ENCODE results near the gene MB21D2. TPM values are rescaled to one million over a fixed set of nuclear protein-coding genes. Genes with fewer than 3 reads are reported as not detected.

Gene MB21D2
- total RNA-seq, 6 donors from 2014 or later = 4.6 to 8.0 (median 5.3) TPM

DNA sequence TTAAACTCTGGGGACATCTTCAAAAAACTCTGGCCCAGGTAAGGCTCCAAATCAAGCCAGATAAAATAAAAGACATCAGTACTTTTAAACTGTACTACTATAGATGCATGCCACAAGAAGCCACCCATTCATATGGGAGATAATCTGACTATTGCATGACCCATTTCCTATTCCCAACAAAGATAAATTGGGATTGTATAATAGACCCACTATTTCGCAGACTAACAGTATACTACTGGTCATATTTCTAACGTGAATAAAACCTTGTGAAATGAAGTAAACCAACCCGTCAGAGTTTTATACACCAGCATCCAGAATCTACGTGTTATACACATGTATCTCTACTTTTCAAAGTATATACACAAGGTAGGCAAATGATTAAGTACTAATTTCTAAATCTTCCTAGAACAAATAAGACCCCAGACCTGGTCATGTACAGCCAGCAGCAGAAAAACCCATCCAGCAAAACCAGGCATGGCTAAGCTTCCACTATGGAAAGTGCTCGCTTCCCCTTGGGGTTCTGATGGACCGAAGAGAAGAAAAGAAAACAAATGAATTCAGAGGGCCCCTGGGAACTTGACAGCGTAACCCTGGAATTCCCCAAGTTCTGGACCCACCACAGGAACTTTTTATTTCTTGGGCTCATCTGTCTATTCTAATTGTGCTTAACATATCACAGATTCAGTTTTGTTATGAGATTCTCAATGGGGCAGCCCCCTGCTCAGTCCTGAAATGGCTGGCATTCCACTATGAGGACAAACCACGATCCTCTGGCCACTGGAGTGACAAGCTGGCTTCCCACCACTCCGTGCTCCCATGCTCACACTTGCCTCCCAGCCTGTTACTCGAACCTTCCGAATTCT, 69.1 kb downstream of the MB21D2 start:
- H3K4me3 ChIP-seq = no peak overlapping the region
- no peaks in the 10 kb centered on the region for H3K27me3 ChIP-seq
- H3K4me1 ChIP-seq = peaks cover 5 to 24% (median 14%) of the 10 kb centered on the region in 4 donors
- TF ChIP-seq EP300 (IDR thresholded peaks at IDR 0.05) (no peak), POLR2A (IDR thresholded peaks at IDR 0.05) (no peak), POLR2AphosphoS5 (IDR thresholded peaks at IDR 0.05) (no peak)
- TF ChIP-seq, protein P1, sequence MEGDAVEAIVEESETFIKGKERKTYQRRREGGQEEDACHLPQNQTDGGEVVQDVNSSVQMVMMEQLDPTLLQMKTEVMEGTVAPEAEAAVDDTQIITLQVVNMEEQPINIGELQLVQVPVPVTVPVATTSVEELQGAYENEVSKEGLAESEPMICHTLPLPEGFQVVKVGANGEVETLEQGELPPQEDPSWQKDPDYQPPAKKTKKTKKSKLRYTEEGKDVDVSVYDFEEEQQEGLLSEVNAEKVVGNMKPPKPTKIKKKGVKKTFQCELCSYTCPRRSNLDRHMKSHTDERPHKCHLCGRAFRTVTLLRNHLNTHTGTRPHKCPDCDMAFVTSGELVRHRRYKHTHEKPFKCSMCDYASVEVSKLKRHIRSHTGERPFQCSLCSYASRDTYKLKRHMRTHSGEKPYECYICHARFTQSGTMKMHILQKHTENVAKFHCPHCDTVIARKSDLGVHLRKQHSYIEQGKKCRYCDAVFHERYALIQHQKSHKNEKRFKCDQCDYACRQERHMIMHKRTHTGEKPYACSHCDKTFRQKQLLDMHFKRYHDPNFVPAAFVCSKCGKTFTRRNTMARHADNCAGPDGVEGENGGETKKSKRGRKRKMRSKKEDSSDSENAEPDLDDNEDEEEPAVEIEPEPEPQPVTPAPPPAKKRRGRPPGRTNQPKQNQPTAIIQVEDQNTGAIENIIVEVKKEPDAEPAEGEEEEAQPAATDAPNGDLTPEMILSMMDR (IDR thresholded peaks at IDR 0.05) = no peak
- WGBS, 2 donors = 81 to 91% methylated on average over 11 of the region's 11 CpGs
- no peak for ATAC-seq (ENCODE audit: low FRiP score in 2 of 2)
- H3K27ac ChIP-seq = no peak overlapping the region
- DNase-seq = no peak
- no peaks in the 10 kb centered on the region for H3K9me3 ChIP-seq
- H3K36me3 ChIP-seq = no peaks in the 10 kb centered on the region

- no peak for DNase-seq
- ATAC-seq (ENCODE audit: low FRiP score in 2 of 2) = no peak
- Histone ChIP-seq H3K27ac (no peak overlapping the region), H3K4me3 (no peak overlapping the region), H3K36me3 (no peaks in the 10 kb centered on the region), H3K4me1 (peaks cover 5 to 24% (median 14%) of the 10 kb centered on the region in 4 donors), H3K27me3 (no peaks in the 10 kb centered on the region), H3K9me3 (no peaks in the 10 kb centered on the region)
- WGBS, 2 donors = 45 to 50% methylated on average over 3 of the region's 3 CpGs
- TF ChIP-seq POLR2AphosphoS5 (IDR thresholded peaks at IDR 0.05) (no peak), EP300 (IDR thresholded peaks at IDR 0.05) (no peak), POLR2A (IDR thresholded peaks at IDR 0.05) (no peak)
- TF ChIP-seq, protein P1 (IDR thresholded peaks at IDR 0.05) = no peak
Measured at GRCh38 chr3:192847941-192848340, 69.7 kb downstream of the MB21D2 start.

DNA sequence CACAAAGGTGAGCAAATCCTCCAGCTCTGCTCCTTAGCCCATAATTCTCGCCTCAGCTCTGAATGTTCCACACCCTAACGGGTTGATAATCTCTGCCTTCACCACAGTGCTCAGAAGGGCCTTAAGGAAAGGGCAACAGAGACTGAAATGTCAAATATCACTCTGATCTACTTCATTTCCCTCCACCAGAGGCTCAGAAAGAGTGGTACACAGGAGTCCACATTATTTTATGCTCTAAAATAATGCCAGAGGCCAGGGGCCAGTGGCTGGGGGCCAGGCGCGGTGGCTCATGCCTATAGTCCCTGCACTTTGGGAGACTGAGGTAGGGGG, 72.2 kb downstream of the MB21D2 start:
- no peak overlapping the region for H3K27ac ChIP-seq
- no peak for ATAC-seq (ENCODE audit: low FRiP score in 2 of 2)
- H3K9me3 ChIP-seq = no peaks in the 10 kb centered on the region
- no peak for TF ChIP-seq EP300 (IDR thresholded peaks at IDR 0.05)
- no peak for TF ChIP-seq POLR2AphosphoS5 (IDR thresholded peaks at IDR 0.05)
- TF ChIP-seq POLR2A (IDR thresholded peaks at IDR 0.05) = no peak
- TF ChIP-seq, protein P1 (IDR thresholded peaks at IDR 0.05) = no peak
- peak in 1 of 2 donors; percentile 37 for DNase-seq
- no peak overlapping the region for H3K4me3 ChIP-seq
- WGBS, 2 donors = 94 to 96% methylated on average over 4 of the region's 4 CpGs
- H3K4me1 ChIP-seq = peaks cover 0 to 14% (median 3%) of the 10 kb centered on the region in 4 donors
- no peaks in the 10 kb centered on the region for H3K27me3 ChIP-seq
- H3K36me3 ChIP-seq = no peaks in the 10 kb centered on the region

DNA sequence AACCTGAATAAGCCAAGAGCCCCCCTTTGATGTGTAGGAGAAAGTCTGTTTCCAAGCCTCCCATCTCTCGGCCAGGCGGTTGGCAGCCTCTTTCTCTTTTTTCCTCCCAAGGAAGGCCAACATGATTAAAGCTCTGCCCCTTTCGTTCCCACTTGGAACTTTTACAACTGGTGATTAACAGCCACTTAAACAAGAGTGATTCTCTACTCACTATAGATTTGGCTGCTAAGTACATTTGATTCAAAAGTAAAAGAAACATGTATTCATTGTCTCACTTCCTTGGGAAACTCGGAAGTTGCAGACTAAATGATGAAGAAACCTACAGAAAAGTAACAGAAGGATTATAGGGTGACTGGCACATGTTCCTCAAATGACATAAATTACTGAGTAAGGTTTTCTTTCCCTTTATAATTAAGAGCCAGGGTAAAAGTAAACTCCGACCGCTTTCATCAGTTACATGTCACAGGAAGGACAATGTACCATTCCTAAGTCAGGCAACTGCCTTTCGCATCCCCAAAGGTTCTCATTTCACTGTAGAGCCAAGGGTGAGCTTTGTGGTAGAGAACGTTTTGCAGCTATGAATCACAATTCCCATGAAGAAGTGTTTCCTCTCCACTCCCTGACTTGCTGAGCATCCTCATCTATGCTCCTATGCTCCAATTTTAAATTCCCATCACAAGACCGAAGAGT, 72.7 kb downstream of the MB21D2 start:
- H3K27me3 ChIP-seq = no peaks in the 10 kb centered on the region
- no peaks in the 10 kb centered on the region for H3K36me3 ChIP-seq
- no peak overlapping the region for H3K27ac ChIP-seq
- no peak for TF ChIP-seq EP300 (IDR thresholded peaks at IDR 0.05)
- no peak for TF ChIP-seq POLR2AphosphoS5 (IDR thresholded peaks at IDR 0.05)
- TF ChIP-seq, protein P1 (IDR thresholded peaks at IDR 0.05) = no peak
- TF ChIP-seq POLR2A (IDR thresholded peaks at IDR 0.05) = no peak
- H3K9me3 ChIP-seq = no peaks in the 10 kb centered on the region
- ATAC-seq (ENCODE audit: low FRiP score in 2 of 2) = no peak
- no peak overlapping the region for H3K4me3 ChIP-seq
- 81 to 83% methylated on average over 9 of the region's 9 CpGs for WGBS, 2 donors
- no peak for DNase-seq
- peaks cover 0 to 14% (median 3%) of the 10 kb centered on the region in 4 donors for H3K4me1 ChIP-seq

All from upper lobe of left lung (tissue), 6 donors.